Measurements from ENCODE around the gene ATOH8.

ATOH8 gene

GRCh38 chr2:85774126-85774978, 20.6 kb downstream of the ATOH8 start:
- Histone ChIP-seq H3K79me2 (ENCODE audit: insufficient read depth, low read length) (no peaks in the 10 kb centered on the region), H3K4me3 (ENCODE audit: low read depth in 1 of 2, low read length in 2 of 2) (no peak overlapping the region), H3K9me3 (ENCODE audit: insufficient read depth, low read length, severe bottlenecking) (no peaks in the 10 kb centered on the region), H3K27ac (ENCODE audit: low read length) (no peak overlapping the region), H2AFZ (ENCODE audit: low read depth, low read length) (no peak overlapping the region), H4K20me1 (ENCODE audit: insufficient read depth, low read length) (0 out of 2 replicates have a peak, but pooled peaks cover 3% of the 10 kb centered on the region), H3K4me1 (ENCODE audit: insufficient read depth, low read length) (no peaks in the 10 kb centered on the region), H3K27me3 (ENCODE audit: insufficient read depth, low read length, poor library complexity) (peaks cover 9% of the 10 kb centered on the region), H3K36me3 (ENCODE audit: insufficient read depth, low read length) (no peaks in the 10 kb centered on the region), H3K9ac (ENCODE audit: low read depth, low read length) (no peak overlapping the region), H3K4me2 (ENCODE audit: insufficient read depth, low read length) (no peak overlapping the region)
- ATAC-seq (ENCODE audit: insufficient read depth, low read depth) (no peak), DNase-seq (no peak)
- TF ChIP-seq EZH2 (IDR thresholded peaks at IDR 0.05; ENCODE audit: borderline replicate concordance, low read depth, low read length, severe bottlenecking), result no peak
- no peak for TF ChIP-seq CTCF (IDR thresholded peaks at IDR 0.05; ENCODE audit: borderline replicate concordance, extremely low read depth, low read length, poor library complexity, severe bottlenecking)

GRCh38 chr2:85775406-85776381, 21.9 kb downstream of the ATOH8 start:
- Histone ChIP-seq H3K27ac (ENCODE audit: low read length) (no peak overlapping the region), H3K4me1 (ENCODE audit: insufficient read depth, low read length) (no peaks in the 10 kb centered on the region), H4K20me1 (ENCODE audit: insufficient read depth, low read length) (0 out of 2 replicates have a peak, but pooled peaks cover 6% of the 10 kb centered on the region), H3K9me3 (ENCODE audit: insufficient read depth, low read length, severe bottlenecking) (no peaks in the 10 kb centered on the region), H3K79me2 (ENCODE audit: insufficient read depth, low read length) (no peaks in the 10 kb centered on the region), H2AFZ (ENCODE audit: low read depth, low read length) (no peak overlapping the region), H3K4me3 (ENCODE audit: low read depth in 1 of 2, low read length in 2 of 2) (no peak overlapping the region), H3K9ac (ENCODE audit: low read depth, low read length) (no peak overlapping the region), H3K4me2 (ENCODE audit: insufficient read depth, low read length) (no peak overlapping the region), H3K36me3 (ENCODE audit: insufficient read depth, low read length) (no peaks in the 10 kb centered on the region), H3K27me3 (ENCODE audit: insufficient read depth, low read length, poor library complexity) (peaks cover 9% of the 10 kb centered on the region)
- no peak for DNase-seq
- ATAC-seq (ENCODE audit: insufficient read depth, low read depth), result no peak
- TF ChIP-seq CTCF (IDR thresholded peaks at IDR 0.05; ENCODE audit: borderline replicate concordance, extremely low read depth, low read length, poor library complexity, severe bottlenecking) (no peak), EZH2 (IDR thresholded peaks at IDR 0.05; ENCODE audit: borderline replicate concordance, low read depth, low read length, severe bottlenecking) (no peak)

GRCh38 chr2:85776672-85777071, 22.9 kb downstream of the ATOH8 start:
- Histone ChIP-seq H3K36me3 (ENCODE audit: insufficient read depth, low read length) (no peaks in the 10 kb centered on the region), H3K9me3 (ENCODE audit: insufficient read depth, low read length, severe bottlenecking) (no peaks in the 10 kb centered on the region), H2AFZ (ENCODE audit: low read depth, low read length) (no peak overlapping the region), H3K27ac (ENCODE audit: low read length) (no peak overlapping the region), H3K27me3 (ENCODE audit: insufficient read depth, low read length, poor library complexity) (peaks cover 9% of the 10 kb centered on the region), H3K79me2 (ENCODE audit: insufficient read depth, low read length) (no peaks in the 10 kb centered on the region), H3K4me2 (ENCODE audit: insufficient read depth, low read length) (no peak overlapping the region), H3K9ac (ENCODE audit: low read depth, low read length) (no peak overlapping the region), H4K20me1 (ENCODE audit: insufficient read depth, low read length) (0 out of 2 replicates have a peak, but pooled peaks cover 3% of the 10 kb centered on the region), H3K4me1 (ENCODE audit: insufficient read depth, low read length) (no peaks in the 10 kb centered on the region), H3K4me3 (ENCODE audit: low read depth in 1 of 2, low read length in 2 of 2) (no peak overlapping the region)
- DNase-seq (no peak), ATAC-seq (ENCODE audit: insufficient read depth, low read depth) (no peak)
- TF ChIP-seq CTCF (IDR thresholded peaks at IDR 0.05; ENCODE audit: borderline replicate concordance, extremely low read depth, low read length, poor library complexity, severe bottlenecking) (no peak), EZH2 (IDR thresholded peaks at IDR 0.05; ENCODE audit: borderline replicate concordance, low read depth, low read length, severe bottlenecking) (no peak)

All from DND-41 (cell line).